Liver (tissue), 3 donors: Measurements from ENCODE around the gene AGL.

ENCODE experiments used
- ATF3 ChIP-seq: IDR thresholded peaks from 2 replicates; pipeline ENCODE4 v1.6.1; 2016; ENCODE audit warnings: antibody characterized with exemption
- CTCF ChIP-seq: fragments of 150-350 bp; IDR thresholded peaks from 2 replicates; pipeline ENCODE4 v1.5.1; 2017; ENCODE audit warnings: improper control_type of control experiment, low read depth, low read length; ENCODE audit not compliant: missing input control
- GABPA ChIP-seq, 2 donors: IDR thresholded peaks in 1 of 2; conservative IDR thresholded peaks in 1 of 2; 2 replicates each; pipeline ENCODE4 v1.6.1; 2016; ENCODE audit warnings: antibody characterized with exemption in 2 of 2, mild to moderate bottlenecking in 1 of 2, moderate library complexity in 1 of 2
- HNF4G ChIP-seq: IDR thresholded peaks from 2 replicates; pipeline ENCODE4 v1.6.1; 2016; ENCODE audit warnings: antibody characterized with exemption
- JUND ChIP-seq, 2 donors: IDR thresholded peaks; 2 replicates each; pipeline ENCODE4 v1.6.1; 2016; ENCODE audit warnings: antibody characterized with exemption in 2 of 2
- MAX ChIP-seq: IDR thresholded peaks from 2 replicates; pipeline ENCODE4 v1.6.1; 2016; ENCODE audit warnings: antibody characterized with exemption
- RAD21 ChIP-seq, 2 donors: IDR thresholded peaks; 2 replicates each; pipeline ENCODE4 v1.6.1; 2016; ENCODE audit warnings: antibody characterized with exemption in 2 of 2, mild to moderate bottlenecking in 2 of 2
- REST ChIP-seq: IDR thresholded peaks from 2 replicates; pipeline ENCODE4 v1.6.1; 2016; ENCODE audit warnings: antibody characterized with exemption, mild to moderate bottlenecking
- RXRA ChIP-seq, 2 donors: IDR thresholded peaks; 2 replicates each; pipeline ENCODE4 v1.6.1; 2017 to 2018; ENCODE audit warnings: antibody characterized with exemption in 2 of 2, mild to moderate bottlenecking in 1 of 2
- SP1 ChIP-seq: IDR thresholded peaks from 2 replicates; pipeline ENCODE4 v1.6.1; 2018; ENCODE audit warnings: antibody characterized with exemption, mild to moderate bottlenecking
- YY1 ChIP-seq: IDR thresholded peaks from 2 replicates; pipeline ENCODE4 v1.6.1; 2016; ENCODE audit warnings: antibody characterized with exemption, mild to moderate bottlenecking
- ZBTB33 ChIP-seq: IDR thresholded peaks from 2 replicates; pipeline ENCODE4 v1.6.1; 2016; ENCODE audit warnings: antibody characterized with exemption
- donor health status: healthy.
- donor health status: healthy.

GRCh38 chr1:99869304-99869703 lies 19.1 kb downstream of the AGL start:
- TF ChIP-seq CTCF: no peak
- no peak for TF ChIP-seq HNF4G
- no peak for TF ChIP-seq RAD21 (IDR thresholded peaks at IDR 0.05)
- TF ChIP-seq RXRA (IDR thresholded peaks at IDR 0.05): no peak
- TF ChIP-seq JUND (IDR thresholded peaks at IDR 0.05): no peak
- TF ChIP-seq ATF3: no peak
- TF ChIP-seq MAX: no peak
- TF ChIP-seq REST: no peak
- no peak for TF ChIP-seq YY1
- TF ChIP-seq GABPA (IDR thresholded peaks at IDR 0.05 in 1 of 2, conservative IDR thresholded peaks at IDR 0.05 in 1 of 2): no peak
- TF ChIP-seq ZBTB33: no peak
- no peak for TF ChIP-seq SP1
